HG03159 (cell line): Measurements from ENCODE around the gene FANCD2OS.
"Not testable (repeated sequence)": the region's sequence is repeated elsewhere in the genome, so short reads cannot be mapped to it uniquely, and the experiment has no call there.

ENCODE experiments used
- ATAC-seq: cut with Tn5 transposase; IDR thresholded peaks from one replicate; pipeline ENCODE4 v1.9.1; 2021; ENCODE audit warnings: mild to moderate bottlenecking, moderate library complexity; ENCODE audit not compliant: unreplicated experiment

Gene FANCD2OS

DNA sequence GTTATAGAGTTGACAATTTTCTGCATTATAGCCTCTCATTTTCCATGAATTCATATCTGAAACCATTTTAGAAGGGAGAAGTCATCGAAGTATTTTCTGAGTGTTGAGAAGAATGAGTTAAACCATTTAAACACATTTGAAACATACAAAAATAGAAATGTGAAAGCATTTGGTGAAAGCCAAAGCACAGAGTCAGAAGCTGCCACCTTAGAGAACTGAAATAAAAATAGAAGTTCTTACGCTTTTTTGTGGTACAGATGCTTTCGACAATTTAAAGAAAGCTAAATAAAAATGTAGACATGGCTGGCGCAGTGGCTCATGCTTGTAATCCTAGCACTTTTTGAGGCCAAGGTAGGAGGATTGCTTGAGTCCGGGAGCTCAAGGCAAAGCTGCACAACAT lies 9.0 kb downstream of the FANCD2OS start:
- ATAC-seq: no peak

DNA sequence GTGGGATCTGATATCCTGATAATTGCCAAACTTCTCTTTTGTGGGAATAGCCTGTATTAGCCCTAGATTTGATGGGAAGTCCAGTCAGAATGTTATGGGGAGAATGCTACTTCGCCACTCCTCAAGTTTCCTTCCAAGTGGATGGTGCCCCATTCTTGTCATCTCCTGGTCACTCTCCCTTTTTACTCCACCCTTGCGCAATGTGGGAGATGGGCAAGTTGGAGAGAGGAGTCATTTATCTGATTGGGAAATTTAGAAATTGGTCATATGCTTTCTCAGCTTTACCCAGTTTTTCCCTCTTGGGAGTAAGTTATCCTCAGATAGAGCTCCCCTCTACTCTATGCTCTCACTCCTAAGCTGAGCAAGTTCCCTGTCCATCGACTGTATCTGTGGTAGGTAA lies 14.4 kb downstream of the FANCD2OS start:
- ATAC-seq: no peak

DNA sequence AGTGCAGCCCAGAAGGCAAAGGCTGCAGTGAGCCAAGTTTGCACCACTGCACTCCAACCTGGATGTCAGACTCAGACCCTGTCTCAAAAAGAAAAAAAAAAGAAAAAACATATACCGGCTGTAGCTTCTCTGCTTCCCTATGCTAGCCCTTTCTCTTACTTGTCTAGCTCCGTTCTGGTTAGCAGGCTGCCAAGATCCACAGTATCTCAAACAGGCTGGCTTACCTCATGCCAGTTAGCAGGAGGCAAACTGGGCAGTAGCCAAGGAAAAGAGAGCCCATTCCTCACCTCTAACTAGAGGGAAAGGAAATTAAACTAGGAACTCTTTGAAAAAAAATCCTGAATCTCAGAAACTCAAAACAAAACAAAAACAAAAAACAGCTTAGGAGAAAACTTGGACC lies 16.7 kb downstream of the FANCD2OS start:
- not testable (repeated sequence) for ATAC-seq

DNA sequence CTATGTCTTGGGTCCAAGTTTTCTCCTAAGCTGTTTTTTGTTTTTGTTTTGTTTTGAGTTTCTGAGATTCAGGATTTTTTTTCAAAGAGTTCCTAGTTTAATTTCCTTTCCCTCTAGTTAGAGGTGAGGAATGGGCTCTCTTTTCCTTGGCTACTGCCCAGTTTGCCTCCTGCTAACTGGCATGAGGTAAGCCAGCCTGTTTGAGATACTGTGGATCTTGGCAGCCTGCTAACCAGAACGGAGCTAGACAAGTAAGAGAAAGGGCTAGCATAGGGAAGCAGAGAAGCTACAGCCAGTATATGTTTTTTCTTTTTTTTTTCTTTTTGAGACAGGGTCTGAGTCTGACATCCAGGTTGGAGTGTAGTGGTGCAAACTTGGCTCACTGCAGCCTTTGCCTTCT lies 17.3 kb downstream of the FANCD2OS start:
- not testable (repeated sequence) for ATAC-seq

DNA sequence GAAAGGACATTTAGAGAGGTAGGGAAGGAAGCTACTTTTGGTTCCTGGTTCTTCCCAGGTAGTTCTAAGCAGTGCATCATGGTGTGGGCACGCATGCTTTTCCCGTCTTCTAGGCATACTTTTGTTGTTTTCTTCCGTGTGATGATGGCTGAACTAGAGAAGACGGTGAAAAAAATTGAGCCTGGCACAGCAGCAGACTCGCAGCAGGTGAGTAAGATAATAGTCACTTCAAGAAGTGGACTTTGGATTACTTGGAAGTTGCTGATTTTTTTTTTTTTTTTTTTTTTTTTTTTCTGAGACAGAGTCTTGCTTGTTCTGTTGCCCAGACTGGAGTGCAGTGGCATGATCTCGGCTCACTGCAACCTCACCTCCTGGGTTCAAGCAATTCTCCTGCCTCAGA lies 17.9 kb downstream of the FANCD2OS start:
- no peak for ATAC-seq

DNA sequence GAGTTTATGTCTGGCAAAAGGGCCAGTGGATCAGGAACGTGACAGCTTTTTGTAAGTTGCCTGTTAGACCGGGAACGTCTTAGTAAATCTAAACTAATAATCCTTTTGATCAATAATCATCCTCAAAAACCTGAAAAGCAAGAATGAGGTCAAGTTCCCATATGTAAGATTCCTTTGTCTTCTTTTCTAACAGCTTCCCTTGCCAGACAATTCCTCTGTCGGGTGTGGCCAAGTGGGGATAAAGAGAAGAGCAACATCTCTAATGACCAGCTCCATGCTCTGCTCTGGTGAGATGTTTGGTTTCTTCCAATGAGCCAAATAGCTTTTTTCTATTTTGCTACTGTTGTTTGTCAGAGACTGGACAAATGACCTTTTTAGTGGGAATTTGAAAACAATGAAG lies 19.8 kb downstream of the FANCD2OS start:
- no peak for ATAC-seq

DNA sequence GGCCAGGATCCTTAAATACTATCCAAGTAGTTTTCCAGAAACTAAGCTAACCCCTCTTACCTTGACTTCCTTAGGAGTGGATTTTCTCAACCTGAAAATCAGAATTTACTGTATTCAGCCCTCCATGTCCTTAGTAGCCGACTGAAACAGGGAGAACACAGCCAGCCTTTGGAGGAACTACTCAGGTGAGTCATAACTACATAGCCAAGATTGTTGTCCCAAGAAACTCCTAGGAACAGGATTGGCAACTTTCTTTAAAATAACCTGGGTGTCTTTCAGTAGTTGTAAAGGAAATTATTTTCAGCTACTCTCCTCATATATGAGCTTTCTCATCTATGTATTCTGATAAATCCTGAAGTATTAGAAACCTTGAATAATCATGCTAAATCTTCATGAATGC lies 22.3 kb downstream of the FANCD2OS start:
- no peak for ATAC-seq

DNA sequence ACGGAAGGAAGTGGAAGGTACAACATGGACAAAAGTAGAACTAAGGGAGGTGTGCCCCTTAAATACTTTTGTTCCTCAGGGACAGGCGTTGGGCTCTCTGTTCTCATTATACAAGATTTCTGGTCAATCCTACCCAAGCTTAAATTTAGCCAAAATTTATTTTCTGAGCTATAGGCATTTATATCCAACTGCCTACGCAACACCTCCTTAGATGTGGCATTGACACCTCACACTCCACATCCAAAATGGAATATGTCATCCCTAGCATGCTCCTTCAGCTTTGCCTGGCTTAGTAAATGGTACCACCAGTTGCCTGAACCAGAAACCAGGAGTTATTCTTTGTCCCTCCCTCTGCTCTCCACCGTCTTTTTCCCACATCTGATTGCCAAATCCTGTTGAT lies 26.2 kb downstream of the FANCD2OS start:
- ATAC-seq: no peak

DNA sequence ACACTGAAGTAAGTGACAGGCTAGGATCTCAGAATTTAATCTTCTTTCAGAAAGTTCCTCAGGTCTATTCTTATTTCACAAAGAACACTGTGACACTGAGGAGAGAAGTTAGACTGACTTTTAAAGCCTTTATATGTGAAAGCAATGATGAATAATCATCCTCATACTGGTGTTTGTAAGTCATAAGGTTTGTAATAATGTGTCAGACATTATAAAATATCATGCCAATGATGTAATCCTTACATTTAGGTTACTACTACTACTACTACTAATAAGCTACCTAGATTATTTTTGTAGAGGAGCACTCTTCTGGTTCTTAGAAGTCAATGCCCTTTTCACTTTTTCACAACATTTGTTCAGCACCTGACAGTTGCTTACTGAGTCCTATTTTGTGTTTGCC lies 33.4 kb downstream of the FANCD2OS start:
- no peak for ATAC-seq

DNA sequence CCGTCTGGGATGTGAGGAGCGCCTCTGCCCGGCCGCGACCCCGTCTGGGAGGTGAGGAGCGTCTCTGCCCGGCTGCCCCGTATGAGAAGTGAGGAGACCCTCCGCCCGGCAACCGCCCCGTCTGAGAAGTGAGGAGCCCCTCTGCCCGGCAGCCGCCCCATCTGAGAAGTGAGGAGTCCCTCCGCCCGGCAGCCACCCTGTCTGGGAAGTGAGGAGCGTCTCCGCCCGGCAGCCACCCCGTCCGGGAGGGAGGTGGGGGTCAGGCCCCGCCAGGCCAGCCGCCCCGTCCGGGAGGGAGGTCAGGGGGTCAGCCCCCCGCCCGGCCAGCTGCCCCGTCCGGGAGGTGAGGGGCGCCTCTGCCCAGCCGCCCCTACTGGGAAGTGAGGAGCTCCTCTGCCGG lies 38.0 kb downstream of the FANCD2OS start:
- not testable (repeated sequence) for ATAC-seq

DNA sequence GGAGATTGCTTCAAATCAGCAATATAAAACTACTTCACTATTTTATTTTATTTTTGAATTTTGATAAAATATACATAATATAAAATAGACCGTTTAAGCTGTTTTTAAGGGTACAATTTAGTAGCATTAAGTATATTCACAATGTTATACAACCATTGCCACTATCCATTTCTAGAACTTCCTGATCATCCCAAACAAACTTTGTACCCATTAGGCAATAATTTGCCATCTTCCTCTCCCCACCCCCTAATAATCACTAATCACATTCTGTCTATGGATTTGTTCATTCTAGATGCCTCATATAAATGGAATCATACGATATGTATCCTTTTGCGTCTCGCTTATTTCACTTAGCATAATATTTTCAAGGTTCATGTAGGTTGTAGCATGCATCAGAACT lies 53.0 kb downstream of the FANCD2OS start:
- ATAC-seq: no peak
